Fibroblast of lung (primary cell): ENCODE results near the gene TLR10. TPM values are rescaled to one million over a fixed set of nuclear protein-coding genes. Genes with fewer than 3 reads are reported as not detected.

Experiments used
- DNase-seq, 2 donors: peaks; one replicate each; pipeline versions ENCODE4 v3.0.0 to v3.0.0-alpha.2; 2010; ENCODE audit warnings: low read depth in 2 of 2
- H2AFZ ChIP-seq: 2 replicates; pipeline ENCODE4 v1.5.1; 2012; ENCODE audit warnings: low read length, control low read depth, inconsistent platforms
- H3K27ac ChIP-seq: 2 replicates; pipeline ENCODE4 v1.5.1; 2011; ENCODE audit warnings: low read length, control low read depth; ENCODE audit not compliant: insufficient read depth
- H3K27me3 ChIP-seq: 2 replicates; pipeline ENCODE4 v1.5.1; 2011; ENCODE audit warnings: mild to moderate bottlenecking, low read length; ENCODE audit not compliant: control insufficient read depth, insufficient read depth
- H3K36me3 ChIP-seq: 2 replicates; pipeline ENCODE4 v1.5.1; 2011; ENCODE audit warnings: low read length; ENCODE audit not compliant: control insufficient read depth, insufficient read depth
- H3K4me1 ChIP-seq: 2 replicates; pipeline ENCODE4 v1.5.1; 2011; ENCODE audit warnings: low read length; ENCODE audit not compliant: control insufficient read depth, insufficient read depth; ENCODE audit errors: extremely low read depth
- H3K4me2 ChIP-seq: 2 replicates; pipeline ENCODE4 v1.5.1; 2011; ENCODE audit warnings: low read length, control low read depth; ENCODE audit not compliant: insufficient read depth; ENCODE audit errors: extremely low read depth
- H3K4me3 ChIP-seq, 4 experiments: fragments of 200-600 bp in 1 of 4; sonication (generic) in 1 of 4; replicated peaks in 1 of 4; 2 replicates each; pipeline ENCODE4 v1.5.1; 2011 to 2016; ENCODE audit warnings: low read length in 4 of 4, low read depth in 3 of 4, mild to moderate bottlenecking in 3 of 4, control low read depth in 2 of 4, inconsistent platforms in 1 of 4, mixed read lengths in 1 of 4; ENCODE audit not compliant: insufficient read depth in 1 of 4; ENCODE audit errors: control extremely low read depth in 1 of 4
- H3K79me2 ChIP-seq: 2 replicates; pipeline ENCODE4 v1.5.1; 2012; ENCODE audit warnings: mild to moderate bottlenecking, low read length, inconsistent platforms; ENCODE audit not compliant: control insufficient read depth, insufficient read depth
- H3K9ac ChIP-seq: 2 replicates; pipeline ENCODE4 v1.5.1; 2011; ENCODE audit warnings: mild to moderate bottlenecking, low read length, control low read depth; ENCODE audit not compliant: insufficient read depth
- H3K9me3 ChIP-seq: 2 replicates; pipeline ENCODE4 v1.5.1; 2012; ENCODE audit warnings: low read depth, low read length; ENCODE audit not compliant: control insufficient read depth, insufficient read depth
- H4K20me1 ChIP-seq: 2 replicates; pipeline ENCODE4 v1.5.1; 2011; ENCODE audit warnings: low read length; ENCODE audit not compliant: control insufficient read depth, insufficient read depth; ENCODE audit errors: extremely low read depth
- EZH2 ChIP-seq: IDR thresholded peaks from 2 replicates; pipeline ENCODE4 v1.5.1; 2012; ENCODE audit warnings: low read length, control low read depth, mild to moderate bottlenecking; ENCODE audit errors: missing control alignments
- polyA plus RNA-seq, 2 donors: library from polyadenylated mRNA; depleted of rRNA in 1 of 2; stranded (reverse) in 1 of 2; unstranded in 1 of 2; fragments of >200 nt; gene quantifications; 2 replicates each; pipeline ENCODE4 v1.2.1, GENCODE V29; 2011 to 2012; ENCODE audit warnings: missing spikeins in 1 of 2
- total RNA-seq: library from RNA; depleted of rRNA; stranded (reverse); fragments of >200 nt; gene quantifications from 2 replicates; pipeline ENCODE4 v1.2.1, GENCODE V29; 2014
- TF ChIP-seq, protein P1 (sequence below), 2 donors: IDR thresholded peaks in 1 of 2; conservative IDR thresholded peaks in 1 of 2; 1 replicate in 1 of 2; 2 replicates in 1 of 2; pipeline ENCODE4 v1.5.1; 2011 to 2012; ENCODE audit warnings: low read length in 2 of 2, control low read depth in 1 of 2, inconsistent platforms in 1 of 2, low read depth in 1 of 2, mild to moderate bottlenecking in 1 of 2

Gene TLR10
- total and polyA plus RNA-seq, 2 donors (not counting 1 experiment from before 2014, with no cell fraction given) = not detected

DNA sequence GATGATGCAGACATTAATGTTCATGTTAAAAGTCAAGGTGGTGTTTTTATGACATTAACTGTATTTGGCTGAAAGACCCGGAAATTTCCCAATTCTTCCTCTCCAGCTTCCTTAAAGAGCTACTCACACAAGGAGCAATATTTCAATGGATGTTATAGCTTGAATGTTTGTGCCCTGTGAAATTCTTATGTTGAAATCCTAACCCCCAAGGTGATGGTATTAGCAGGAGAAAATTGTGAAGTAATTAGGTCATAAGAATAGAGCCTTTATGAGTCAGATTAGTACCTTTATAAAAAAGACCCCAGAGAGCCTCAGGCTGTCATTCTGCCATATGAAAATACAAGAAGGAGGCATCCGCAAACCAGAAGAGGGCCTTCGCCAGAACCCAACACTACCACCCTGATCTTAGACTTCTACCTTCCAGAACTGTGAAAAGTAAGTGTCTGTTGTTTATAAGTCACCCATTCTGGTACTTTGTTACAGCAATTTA, 18.2 kb upstream of the TLR10 start:
- no peaks in the 10 kb centered on the region for H3K36me3 ChIP-seq
- no peak for TF ChIP-seq EZH2
- TF ChIP-seq, protein P1, sequence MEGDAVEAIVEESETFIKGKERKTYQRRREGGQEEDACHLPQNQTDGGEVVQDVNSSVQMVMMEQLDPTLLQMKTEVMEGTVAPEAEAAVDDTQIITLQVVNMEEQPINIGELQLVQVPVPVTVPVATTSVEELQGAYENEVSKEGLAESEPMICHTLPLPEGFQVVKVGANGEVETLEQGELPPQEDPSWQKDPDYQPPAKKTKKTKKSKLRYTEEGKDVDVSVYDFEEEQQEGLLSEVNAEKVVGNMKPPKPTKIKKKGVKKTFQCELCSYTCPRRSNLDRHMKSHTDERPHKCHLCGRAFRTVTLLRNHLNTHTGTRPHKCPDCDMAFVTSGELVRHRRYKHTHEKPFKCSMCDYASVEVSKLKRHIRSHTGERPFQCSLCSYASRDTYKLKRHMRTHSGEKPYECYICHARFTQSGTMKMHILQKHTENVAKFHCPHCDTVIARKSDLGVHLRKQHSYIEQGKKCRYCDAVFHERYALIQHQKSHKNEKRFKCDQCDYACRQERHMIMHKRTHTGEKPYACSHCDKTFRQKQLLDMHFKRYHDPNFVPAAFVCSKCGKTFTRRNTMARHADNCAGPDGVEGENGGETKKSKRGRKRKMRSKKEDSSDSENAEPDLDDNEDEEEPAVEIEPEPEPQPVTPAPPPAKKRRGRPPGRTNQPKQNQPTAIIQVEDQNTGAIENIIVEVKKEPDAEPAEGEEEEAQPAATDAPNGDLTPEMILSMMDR (conservative IDR thresholded peaks at IDR 0.05 in 1 of 2, IDR thresholded peaks at IDR 0.05 in 1 of 2; ENCODE audit: low read depth in 1 of 2, low read length in 2 of 2) = no peak
- no peak overlapping the region for H3K9ac ChIP-seq
- H2AFZ ChIP-seq = no peak overlapping the region
- H3K27ac ChIP-seq = no peak overlapping the region
- H3K9me3 ChIP-seq = no peaks in the 10 kb centered on the region
- H3K79me2 ChIP-seq = no peaks in the 10 kb centered on the region
- no peaks in the 10 kb centered on the region for H4K20me1 ChIP-seq
- H3K4me3 ChIP-seq = no peak overlapping the region
- peak in 1 of 2 donors; percentile 25 for DNase-seq
- no peaks in the 10 kb centered on the region for H3K4me1 ChIP-seq
- H3K27me3 ChIP-seq = no peaks in the 10 kb centered on the region
- H3K4me2 ChIP-seq = no peak overlapping the region

DNA sequence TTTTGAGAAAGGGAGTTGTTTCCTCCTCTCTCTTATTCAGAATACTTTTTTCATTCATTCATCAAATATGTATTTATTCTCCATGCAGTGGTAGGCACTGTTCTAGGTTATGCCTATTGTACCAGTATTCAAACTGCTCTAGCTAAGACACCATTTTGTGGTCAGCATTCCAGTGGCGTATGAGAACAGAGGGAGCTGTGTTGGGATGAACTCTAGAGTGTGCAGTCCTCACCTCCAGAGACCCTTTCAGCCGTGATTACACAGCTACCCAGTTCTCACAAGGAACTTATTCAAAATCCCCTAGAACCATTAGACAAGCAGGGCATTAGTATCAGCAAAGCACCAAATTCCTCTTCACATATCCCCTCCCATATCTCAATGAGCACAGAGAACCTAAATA, 17.6 kb upstream of the TLR10 start:
- Histone ChIP-seq H3K36me3 (no peaks in the 10 kb centered on the region), H3K9ac (no peak overlapping the region), H2AFZ (no peak overlapping the region), H3K27me3 (no peaks in the 10 kb centered on the region), H3K9me3 (no peaks in the 10 kb centered on the region), H3K4me2 (no peak overlapping the region), H3K79me2 (no peaks in the 10 kb centered on the region), H4K20me1 (no peaks in the 10 kb centered on the region), H3K4me3 (no peak overlapping the region), H3K27ac (no peak overlapping the region), H3K4me1 (no peaks in the 10 kb centered on the region)
- no peak for TF ChIP-seq EZH2
- TF ChIP-seq, protein P1 (conservative IDR thresholded peaks at IDR 0.05 in 1 of 2, IDR thresholded peaks at IDR 0.05 in 1 of 2; ENCODE audit: low read depth in 1 of 2, low read length in 2 of 2) = no peak
- DNase-seq = no peak

DNA sequence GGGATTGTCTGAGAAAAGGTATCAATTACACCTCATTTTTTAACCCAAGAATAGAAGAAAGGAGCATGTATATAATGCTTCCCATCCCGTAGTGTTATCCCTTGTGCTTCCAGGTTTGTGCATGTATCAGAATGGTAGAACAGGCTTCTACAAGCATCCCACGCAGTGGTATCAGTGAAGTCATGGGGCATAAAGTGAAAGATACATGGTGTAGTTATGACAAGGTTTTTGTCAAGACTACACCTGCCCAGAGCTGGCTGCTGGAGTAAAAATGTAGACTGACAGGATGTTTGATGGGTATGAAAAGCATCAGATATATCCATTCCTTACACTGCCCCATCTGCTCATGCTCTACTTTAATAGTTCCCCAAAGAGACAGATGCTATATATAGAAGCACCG, 12.3 kb upstream of the TLR10 start:
- H2AFZ ChIP-seq = no peak overlapping the region
- no peaks in the 10 kb centered on the region for H3K27me3 ChIP-seq
- H3K4me2 ChIP-seq = no peak overlapping the region
- no peak overlapping the region for H3K9ac ChIP-seq
- TF ChIP-seq, protein P1 (conservative IDR thresholded peaks at IDR 0.05 in 1 of 2, IDR thresholded peaks at IDR 0.05 in 1 of 2; ENCODE audit: low read depth in 1 of 2, low read length in 2 of 2) = no peak
- no peak for TF ChIP-seq EZH2
- no peaks in the 10 kb centered on the region for H3K4me1 ChIP-seq
- no peaks in the 10 kb centered on the region for H3K36me3 ChIP-seq
- H3K4me3 ChIP-seq = no peak overlapping the region
- H3K9me3 ChIP-seq = no peaks in the 10 kb centered on the region
- no peak overlapping the region for H3K27ac ChIP-seq
- H4K20me1 ChIP-seq = no peaks in the 10 kb centered on the region
- DNase-seq = no peak
- H3K79me2 ChIP-seq = no peaks in the 10 kb centered on the region
